Suprapubic skin (tissue), 4 donors: ENCODE data around the gene HTATIP2. TPM values are rescaled to one million over a fixed set of nuclear protein-coding genes. Genes with fewer than 3 reads are reported as not detected.
A peak's percentile ranks its signal among the peaks of the same experiment; 100 is the strongest.

Experiments
- DNase-seq, 2 donors: peaks; one replicate each; pipeline ENCODE4 v3.0.0-alpha.2; 2019; ENCODE audit warnings: low spot score in 2 of 2
- H3K27ac ChIP-seq: fragments of 200-600 bp; sonication (generic); one replicate; pipeline ENCODE4 v1.5.1; 2019
- H3K27me3 ChIP-seq: fragments of 200-600 bp; sonication (generic); one replicate; pipeline ENCODE4 v1.5.1; 2019
- H3K36me3 ChIP-seq: fragments of 200-600 bp; sonication (generic); one replicate; pipeline ENCODE4 v1.5.1; 2019
- H3K4me1 ChIP-seq: fragments of 200-600 bp; sonication (generic); one replicate; pipeline ENCODE4 v1.5.1; 2019
- H3K4me3 ChIP-seq: fragments of 200-600 bp; sonication (generic); one replicate; pipeline ENCODE4 v1.5.1; 2019; ENCODE audit warnings: mild to moderate bottlenecking
- H3K9me3 ChIP-seq: fragments of 200-600 bp; sonication (generic); one replicate; pipeline ENCODE4 v1.5.1; 2019
- CTCF ChIP-seq, 2 donors: fragments of 200-600 bp in 1 of 2; fragments of 450-650 bp in 1 of 2; sonication (generic) in 1 of 2; IDR thresholded peaks; one replicate each; pipeline ENCODE4 v1.5.1; 2016 to 2019; ENCODE audit warnings: antibody characterized with exemption in 2 of 2, mild to moderate bottlenecking in 1 of 2, moderate library complexity in 1 of 2
- EP300 ChIP-seq: sonication (generic); formaldehyde crosslinking; IDR thresholded peaks from one replicate; pipeline ENCODE4 v1.6.1; 2017; ENCODE audit warnings: antibody characterized with exemption
- POLR2A ChIP-seq, 2 donors: fragments of 450-650 bp; IDR thresholded peaks; one replicate each; pipeline ENCODE4 v1.6.1; 2017; ENCODE audit warnings: antibody characterized with exemption in 2 of 2, mild to moderate bottlenecking in 2 of 2, moderate library complexity in 2 of 2
- POLR2AphosphoS5 ChIP-seq, 3 donors: sonication (generic); formaldehyde crosslinking; IDR thresholded peaks; one replicate each; pipeline ENCODE4 v1.6.1; 2017; ENCODE audit warnings: antibody characterized with exemption in 3 of 3
- WGBS: methylation state at CpG from one replicate; pipeline ENCODE4 v1.1.5; 2018; 5-methylcytosine and 5-hydroxymethylcytosine counted together
- total RNA-seq, 4 donors: library from RNA; depleted of rRNA; stranded (reverse); fragments of >200 nt; gene quantifications; one replicate each; pipeline ENCODE4 v1.1.0, GENCODE V29; 2016

Gene HTATIP2
- total RNA-seq, 4 donors from 2014 or later: 24.9 to 67.6 (median 46.4) TPM

- TF ChIP-seq POLR2A (IDR thresholded peaks at IDR 0.05) (no peak), CTCF (IDR thresholded peaks at IDR 0.05) (no peak), EP300 (no peak), POLR2AphosphoS5 (IDR thresholded peaks at IDR 0.05) (no peak)
- Histone ChIP-seq H3K27ac (no peak overlapping the region), H3K27me3 (peaks cover 32% of the 10 kb centered on the region), H3K36me3 (no peaks in the 10 kb centered on the region), H3K4me1 (no peaks in the 10 kb centered on the region), H3K4me3 (no peak overlapping the region), H3K9me3 (no peaks in the 10 kb centered on the region)
- WGBS: 23% methylated on average over 9 of the region's 9 CpGs
- DNase-seq: no peak
Measured at GRCh38 chr11:20337526-20338154, 25.9 kb upstream of the HTATIP2 start.

GRCh38 chr11:20342347-20343141, 21.0 kb upstream of the HTATIP2 start:
- Histone ChIP-seq H3K4me3 (no peak overlapping the region), H3K27me3 (peaks cover 31% of the 10 kb centered on the region), H3K36me3 (no peaks in the 10 kb centered on the region), H3K27ac (no peak overlapping the region), H3K9me3 (no peaks in the 10 kb centered on the region), H3K4me1 (no peaks in the 10 kb centered on the region)
- no peak for DNase-seq
- TF ChIP-seq EP300: no peak
- no peak for TF ChIP-seq POLR2AphosphoS5 (IDR thresholded peaks at IDR 0.05)
- TF ChIP-seq CTCF (IDR thresholded peaks at IDR 0.05): no peak
- TF ChIP-seq POLR2A (IDR thresholded peaks at IDR 0.05): no peak
- WGBS: 41% methylated on average over 7 of the region's 26 CpGs

GRCh38 chr11:20351136-20351535, 12.4 kb upstream of the HTATIP2 start:
- DNase-seq: no peak
- Histone ChIP-seq H3K36me3 (no peaks in the 10 kb centered on the region), H3K9me3 (no peaks in the 10 kb centered on the region), H3K4me1 (no peaks in the 10 kb centered on the region), H3K27me3 (no peaks in the 10 kb centered on the region), H3K4me3 (no peak overlapping the region), H3K27ac (no peak overlapping the region)
- TF ChIP-seq CTCF (IDR thresholded peaks at IDR 0.05) (no peak), EP300 (no peak)
- WGBS: 57% methylated on average over 7 of the region's 7 CpGs

- H3K36me3 ChIP-seq: no peaks in the 10 kb centered on the region
- WGBS: 30% methylated on average over 2 of the region's 2 CpGs
- no peak for TF ChIP-seq POLR2AphosphoS5 (IDR thresholded peaks at IDR 0.05)
- no peak for TF ChIP-seq EP300
- no peak for TF ChIP-seq CTCF (IDR thresholded peaks at IDR 0.05)
- H3K4me3 ChIP-seq: no peak overlapping the region
- H3K27me3 ChIP-seq: no peaks in the 10 kb centered on the region
- no peaks in the 10 kb centered on the region for H3K4me1 ChIP-seq
- no peak for DNase-seq
- no peak overlapping the region for H3K27ac ChIP-seq
- no peaks in the 10 kb centered on the region for H3K9me3 ChIP-seq
Measured at GRCh38 chr11:20351751-20352262, 11.7 kb upstream of the HTATIP2 start.

- WGBS: 8% methylated on average over 6 of the region's 6 CpGs
Measured at GRCh38 chr11:20353829-20354434, 9.6 kb upstream of the HTATIP2 start.

More at GRCh38 chr11:20353829-20354434, 9.6 kb upstream of the HTATIP2 start:
- H3K4me1 ChIP-seq: no peaks in the 10 kb centered on the region
- no peaks in the 10 kb centered on the region for H3K27me3 ChIP-seq
- DNase-seq: no peak
- H3K9me3 ChIP-seq: no peaks in the 10 kb centered on the region
- no peak overlapping the region for H3K4me3 ChIP-seq
- H3K36me3 ChIP-seq: no peaks in the 10 kb centered on the region
- TF ChIP-seq EP300 (no peak), CTCF (IDR thresholded peaks at IDR 0.05) (peak; percentile 16 to 80), POLR2AphosphoS5 (IDR thresholded peaks at IDR 0.05) (no peak)
- H3K27ac ChIP-seq: no peak overlapping the region
